EL (cell line): ENCODE measurements around the gene ZNF17.

Source experiments
- DNase-seq: peaks from one replicate; pipeline ENCODE4 v3.0.0-alpha.2; 2016

ZNF17 gene

GRCh38 chr19:57434386-57435061 lies 23.6 kb downstream of the ZNF17 start:
- no peak for DNase-seq

GRCh38 chr19:57435062-57435978 lies 24.4 kb downstream of the ZNF17 start, which contains the start of gene ZNF749:
Gene ZNF749 (plus strand): TSS chr19:57435325. CDS start chr19:57435579, 254 bp downstream.
- peak; percentile 98 for DNase-seq

GRCh38 chr19:57436417-57436816 lies 25.5 kb downstream of the ZNF17 start:
- DNase-seq: no peak

- DNase-seq: peak; percentile 56
Measured at GRCh38 chr19:57437931-57438330, 27.0 kb downstream of the ZNF17 start.

GRCh38 chr19:57438925-57439324 lies 28.0 kb downstream of the ZNF17 start:
- no peak for DNase-seq

GRCh38 chr19:57441979-57442752 lies 31.2 kb downstream of the ZNF17 start:
- no peak for DNase-seq

- DNase-seq: no peak
Measured at GRCh38 chr19:57443121-57443696, 32.2 kb downstream of the ZNF17 start.

GRCh38 chr19:57452307-57452706 lies 41.3 kb downstream of the ZNF17 start:
- DNase-seq: no peak

- peak; percentile 59 for DNase-seq
Measured at GRCh38 chr19:57465680-57466381, 54.9 kb downstream of the ZNF17 start.

- no peak for DNase-seq
Measured at GRCh38 chr19:57466489-57466888, 55.5 kb downstream of the ZNF17 start.
